ENCODE data around the gene ACAP2. TPM values are rescaled to one million over a fixed set of nuclear protein-coding genes. Genes with fewer than 3 reads are reported as not detected.
"Not testable (repeated sequence)": the region's sequence is repeated elsewhere in the genome, so short reads cannot be mapped to it uniquely, and the experiment has no call there.

Gene ACAP2
- total and polyA plus RNA-seq, 2 donors from 2014 or later = 4.6 to 50.1 TPM

GRCh38 chr3:195366200-195366925 is 76.5 kb downstream of the ACAP2 start:
- no peak for DNase-seq
- intact Hi-C loops (cut with DNase I) = no loop called here
- H3K9ac ChIP-seq (ENCODE audit: low read length in 3 of 3) = no peak overlapping the region
- FAIRE-seq = no peak
- no peak overlapping the region for H3K4me3 ChIP-seq (ENCODE audit: low read length in 3 of 3)
- H3K4me1 ChIP-seq (ENCODE audit: control insufficient read depth in 2 of 3, insufficient read depth in 2 of 3, low read depth in 1 of 3, low read length in 3 of 3) = no peaks in the 10 kb centered on the region
- no peak overlapping the region for H3K27ac ChIP-seq (ENCODE audit: low read depth in 2 of 2, low read length in 2 of 2)
- TF ChIP-seq, protein P1, sequence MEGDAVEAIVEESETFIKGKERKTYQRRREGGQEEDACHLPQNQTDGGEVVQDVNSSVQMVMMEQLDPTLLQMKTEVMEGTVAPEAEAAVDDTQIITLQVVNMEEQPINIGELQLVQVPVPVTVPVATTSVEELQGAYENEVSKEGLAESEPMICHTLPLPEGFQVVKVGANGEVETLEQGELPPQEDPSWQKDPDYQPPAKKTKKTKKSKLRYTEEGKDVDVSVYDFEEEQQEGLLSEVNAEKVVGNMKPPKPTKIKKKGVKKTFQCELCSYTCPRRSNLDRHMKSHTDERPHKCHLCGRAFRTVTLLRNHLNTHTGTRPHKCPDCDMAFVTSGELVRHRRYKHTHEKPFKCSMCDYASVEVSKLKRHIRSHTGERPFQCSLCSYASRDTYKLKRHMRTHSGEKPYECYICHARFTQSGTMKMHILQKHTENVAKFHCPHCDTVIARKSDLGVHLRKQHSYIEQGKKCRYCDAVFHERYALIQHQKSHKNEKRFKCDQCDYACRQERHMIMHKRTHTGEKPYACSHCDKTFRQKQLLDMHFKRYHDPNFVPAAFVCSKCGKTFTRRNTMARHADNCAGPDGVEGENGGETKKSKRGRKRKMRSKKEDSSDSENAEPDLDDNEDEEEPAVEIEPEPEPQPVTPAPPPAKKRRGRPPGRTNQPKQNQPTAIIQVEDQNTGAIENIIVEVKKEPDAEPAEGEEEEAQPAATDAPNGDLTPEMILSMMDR (IDR thresholded peaks at IDR 0.05; ENCODE audit: borderline replicate concordance, extremely low read depth, insufficient read depth) = no peak
- H3K27me3 ChIP-seq (ENCODE audit: control insufficient read depth, insufficient read depth, low read length) = no peaks in the 10 kb centered on the region
- no peaks in the 10 kb centered on the region for H3K9me3 ChIP-seq (ENCODE audit: control insufficient read depth in 2 of 3, insufficient read depth in 1 of 3, low read length in 3 of 3)
- H3K36me3 ChIP-seq (ENCODE audit: control insufficient read depth in 2 of 3, insufficient read depth in 3 of 3, low read length in 3 of 3) = peaks cover 0 to 2% (median 0%) of the 10 kb centered on the region in 3 donors

GRCh38 chr3:195365371-195365770 is 77.4 kb downstream of the ACAP2 start:
- no peaks in the 10 kb centered on the region for H3K27me3 ChIP-seq (ENCODE audit: control insufficient read depth, insufficient read depth, low read length)

DNA sequence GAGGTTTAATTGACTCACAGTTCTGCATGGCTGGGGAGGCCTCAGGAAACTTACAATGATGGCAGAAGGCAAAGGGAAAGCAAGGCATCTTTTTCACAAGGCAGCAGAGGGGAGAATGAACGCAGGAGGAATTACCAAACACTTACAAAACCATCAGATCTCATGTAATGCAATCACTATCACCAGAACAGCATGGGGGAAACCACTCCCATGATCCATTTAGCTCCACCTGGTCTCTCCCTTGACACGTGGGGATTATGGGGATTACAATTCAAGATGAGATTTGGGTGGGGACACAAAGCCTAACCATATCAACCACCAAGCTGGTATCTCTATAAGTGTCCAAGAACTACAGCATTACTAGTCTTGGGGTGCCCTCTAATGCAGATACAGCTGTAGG is 85.0 kb downstream of the ACAP2 start:
- FAIRE-seq; DNase-seq; H3K36me3 ChIP-seq (ENCODE audit: control insufficient read depth in 2 of 3, insufficient read depth in 3 of 3, low read length in 3 of 3); H3K9ac ChIP-seq (ENCODE audit: low read length in 3 of 3); H3K4me1 ChIP-seq (ENCODE audit: control insufficient read depth in 2 of 3, insufficient read depth in 2 of 3, low read depth in 1 of 3, low read length in 3 of 3); H3K4me3 ChIP-seq (ENCODE audit: low read length in 3 of 3); H3K27ac ChIP-seq (ENCODE audit: low read depth in 2 of 2, low read length in 2 of 2); H3K9me3 ChIP-seq (ENCODE audit: control insufficient read depth in 2 of 3, insufficient read depth in 1 of 3, low read length in 3 of 3); H3K27me3 ChIP-seq (ENCODE audit: control insufficient read depth, insufficient read depth, low read length); intact Hi-C loops (cut with DNase I): not testable (repeated sequence)

More at GRCh38 chr3:195365371-195365770, 77.4 kb downstream of the ACAP2 start:
- DNase-seq (no peak), FAIRE-seq (no peak)
- Histone ChIP-seq H3K36me3 (ENCODE audit: control insufficient read depth in 2 of 3, insufficient read depth in 3 of 3, low read length in 3 of 3) (peaks cover 0 to 2% (median 0%) of the 10 kb centered on the region in 3 donors), H3K4me3 (ENCODE audit: low read length in 3 of 3) (no peak overlapping the region), H3K4me1 (ENCODE audit: control insufficient read depth in 2 of 3, insufficient read depth in 2 of 3, low read depth in 1 of 3, low read length in 3 of 3) (no peaks in the 10 kb centered on the region), H3K9ac (ENCODE audit: low read length in 3 of 3) (no peak overlapping the region), H3K9me3 (ENCODE audit: control insufficient read depth in 2 of 3, insufficient read depth in 1 of 3, low read length in 3 of 3) (no peaks in the 10 kb centered on the region), H3K27ac (ENCODE audit: low read depth in 2 of 2, low read length in 2 of 2) (no peak overlapping the region)
- intact Hi-C loops (cut with DNase I) = no loop called here
- TF ChIP-seq, protein P1 (IDR thresholded peaks at IDR 0.05; ENCODE audit: borderline replicate concordance, extremely low read depth, insufficient read depth) = no peak

DNA sequence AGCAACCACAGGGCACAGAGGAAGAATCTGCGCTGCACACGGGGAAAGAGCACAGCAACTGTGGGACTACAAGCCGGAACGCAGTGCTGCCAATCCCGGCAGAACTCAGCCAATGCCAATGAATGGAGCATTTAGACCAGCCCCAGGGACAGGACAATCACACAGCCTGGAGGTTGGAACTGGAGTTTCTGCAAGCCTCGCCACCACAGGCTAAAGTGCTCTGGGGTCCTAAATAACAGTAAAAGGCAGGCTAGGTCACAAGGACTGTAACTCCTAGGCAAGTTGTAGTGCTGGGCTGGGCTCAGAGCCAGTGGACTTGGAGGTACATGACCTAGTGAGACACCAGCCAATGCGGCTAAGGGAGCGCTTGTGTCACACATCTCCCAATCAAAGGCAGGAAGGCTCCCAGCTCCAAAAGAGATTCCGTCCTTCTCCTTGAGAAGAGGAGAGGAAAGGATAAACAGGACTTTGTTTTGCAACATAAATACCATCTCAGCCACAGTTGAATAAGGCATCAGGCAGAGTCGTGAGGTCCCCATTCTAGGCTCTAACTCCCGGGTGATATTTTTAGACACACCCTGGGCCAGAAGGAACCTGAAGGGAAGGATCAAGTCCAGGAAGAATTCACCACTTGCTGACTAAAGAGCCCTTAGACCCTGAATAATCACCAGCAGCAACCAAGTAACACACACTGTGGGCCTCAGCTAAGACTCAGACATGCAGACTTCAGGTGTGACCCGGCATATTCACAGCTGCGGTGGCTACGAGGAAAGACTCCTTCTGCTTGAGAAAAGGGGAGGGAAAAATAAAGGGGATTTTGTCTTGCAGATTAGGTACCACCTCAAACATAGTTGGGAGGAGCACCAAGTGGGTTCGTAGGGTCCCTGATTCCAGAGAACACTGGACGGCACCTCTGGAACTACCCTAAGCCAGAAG is 86.4 kb downstream of the ACAP2 start:
- Histone ChIP-seq H3K27ac (ENCODE audit: low read depth in 2 of 2, low read length in 2 of 2) (no peak overlapping the region), H3K9me3 (ENCODE audit: control insufficient read depth in 2 of 3, insufficient read depth in 1 of 3, low read length in 3 of 3) (peaks cover 0 to 2% (median 0%) of the 10 kb centered on the region in 3 donors), H3K27me3 (ENCODE audit: control insufficient read depth, insufficient read depth, low read length) (no peaks in the 10 kb centered on the region), H3K9ac (ENCODE audit: low read length in 3 of 3) (no peak overlapping the region), H3K4me3 (ENCODE audit: low read length in 3 of 3) (no peak overlapping the region), H3K36me3 (ENCODE audit: control insufficient read depth in 2 of 3, insufficient read depth in 3 of 3, low read length in 3 of 3) (no peaks in the 10 kb centered on the region), H3K4me1 (ENCODE audit: control insufficient read depth in 2 of 3, insufficient read depth in 2 of 3, low read depth in 1 of 3, low read length in 3 of 3) (no peaks in the 10 kb centered on the region)
- peak in 1 of 5 donors; percentile 15 for DNase-seq
- FAIRE-seq = no peak
- TF ChIP-seq, protein P1 (IDR thresholded peaks at IDR 0.05; ENCODE audit: borderline replicate concordance, extremely low read depth, insufficient read depth) = no peak
- intact Hi-C loops (cut with DNase I) = no loop called here

- H3K4me3 ChIP-seq (ENCODE audit: low read length in 3 of 3); H3K27me3 ChIP-seq (ENCODE audit: control insufficient read depth, insufficient read depth, low read length); H3K27ac ChIP-seq (ENCODE audit: low read depth in 2 of 2, low read length in 2 of 2); H3K9me3 ChIP-seq (ENCODE audit: control insufficient read depth in 2 of 3, insufficient read depth in 1 of 3, low read length in 3 of 3); H3K9ac ChIP-seq (ENCODE audit: low read length in 3 of 3); intact Hi-C loops (cut with DNase I); H3K4me1 ChIP-seq (ENCODE audit: control insufficient read depth in 2 of 3, insufficient read depth in 2 of 3, low read depth in 1 of 3, low read length in 3 of 3); H3K36me3 ChIP-seq (ENCODE audit: control insufficient read depth in 2 of 3, insufficient read depth in 3 of 3, low read length in 3 of 3); DNase-seq; FAIRE-seq: not testable (repeated sequence)
Measured at GRCh38 chr3:195354009-195354408, 88.8 kb downstream of the ACAP2 start.
